Stimulated activated CD8-positive, alpha-beta memory T cell treated with anti-CD3 and anti-CD28 coated beads, Interleukin-4, amount 100 ng/mL, for 48 hours (primary cell): ENCODE measurements around the gene UBR4.

Experiments
- DNase-seq: peaks from one replicate; pipeline ENCODE4 v3.0.0-alpha.2; 2020

UBR4 gene

DNA sequence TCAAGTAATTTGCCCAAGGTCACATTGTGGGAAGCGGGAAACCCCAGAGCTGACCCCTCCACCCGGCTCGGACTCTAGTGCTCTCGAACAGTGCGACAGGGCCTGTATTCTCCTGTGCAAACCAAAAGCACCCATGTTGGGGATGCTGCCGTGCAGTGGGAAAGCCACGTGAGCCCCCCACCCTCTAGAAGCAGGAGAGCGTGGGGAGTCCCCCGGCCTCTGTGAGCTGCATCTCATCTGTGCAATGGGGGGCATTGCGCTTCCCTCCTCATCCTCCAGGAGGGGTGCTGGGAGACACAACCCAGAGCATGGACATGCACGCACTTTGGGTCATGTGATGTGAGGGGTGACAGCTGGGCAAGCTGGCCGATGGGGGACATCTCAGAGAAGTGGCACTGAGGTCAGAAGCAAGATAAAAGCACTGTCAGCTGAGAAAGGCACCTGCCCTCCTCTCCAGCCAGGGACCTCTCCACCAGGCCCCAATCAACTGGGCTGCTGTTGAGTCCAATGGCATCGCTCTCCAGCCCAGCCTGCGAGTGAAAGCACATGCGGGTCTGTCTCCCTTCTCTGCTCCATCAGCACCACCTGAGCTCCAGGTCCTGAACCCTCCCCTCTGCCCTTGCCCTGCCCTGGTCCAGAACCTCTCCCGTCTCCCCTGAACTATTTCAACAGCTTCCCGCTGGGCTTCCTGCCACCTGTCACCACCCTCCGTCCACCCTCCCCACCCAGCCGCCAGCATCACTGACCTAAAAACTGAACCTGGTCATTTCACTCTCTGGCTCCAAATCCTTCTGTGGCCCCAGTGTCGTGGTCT, 177.2 kb downstream of the UBR4 start:
- no peak for DNase-seq

GRCh38 chr1:19032413-19032695, 177.7 kb downstream of the UBR4 start:
- DNase-seq: no peak

DNA sequence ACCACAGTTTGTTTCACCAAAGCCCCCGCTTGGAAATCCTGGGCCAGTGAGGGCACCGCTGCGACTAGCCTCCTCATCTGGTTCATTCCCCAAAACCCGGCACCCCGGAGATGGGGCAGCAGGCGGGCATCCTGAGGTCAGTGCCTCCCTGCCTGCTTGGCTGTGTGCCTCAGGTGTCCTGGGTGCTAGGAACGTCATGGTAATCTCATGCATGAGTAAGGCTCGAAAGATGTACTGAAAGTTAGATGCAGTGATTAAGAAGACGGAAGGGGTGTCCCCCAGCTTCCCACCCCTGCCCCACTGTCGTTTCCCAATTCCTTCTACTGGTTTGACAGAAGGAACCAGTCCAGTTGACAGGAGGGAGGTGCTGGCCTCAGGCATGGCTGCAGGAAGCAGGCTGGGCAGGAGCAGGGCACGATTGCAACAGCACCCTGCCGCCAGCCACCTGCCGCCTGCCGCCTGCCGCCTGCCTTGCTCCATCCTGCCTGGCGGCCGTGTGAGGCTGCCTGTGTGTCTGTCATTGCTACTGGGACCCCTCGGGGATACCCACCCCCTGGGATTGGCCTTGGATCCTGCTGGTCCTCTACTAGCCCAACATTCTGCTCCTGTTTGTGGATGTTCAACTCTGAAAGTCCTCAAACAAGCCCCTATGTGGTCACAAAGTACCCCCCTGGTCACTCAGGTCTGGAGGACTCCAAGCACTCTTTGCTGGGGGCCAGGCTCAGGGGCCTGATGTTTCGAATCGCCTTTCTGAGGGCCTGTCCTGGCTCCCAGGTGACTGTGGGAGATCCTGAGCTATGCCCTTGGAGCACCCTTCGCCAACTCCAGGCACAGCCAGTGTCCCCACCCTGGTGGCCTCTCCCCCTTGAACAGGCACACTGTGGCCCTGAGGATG, 180.6 kb downstream of the UBR4 start:
- no peak for DNase-seq

DNA sequence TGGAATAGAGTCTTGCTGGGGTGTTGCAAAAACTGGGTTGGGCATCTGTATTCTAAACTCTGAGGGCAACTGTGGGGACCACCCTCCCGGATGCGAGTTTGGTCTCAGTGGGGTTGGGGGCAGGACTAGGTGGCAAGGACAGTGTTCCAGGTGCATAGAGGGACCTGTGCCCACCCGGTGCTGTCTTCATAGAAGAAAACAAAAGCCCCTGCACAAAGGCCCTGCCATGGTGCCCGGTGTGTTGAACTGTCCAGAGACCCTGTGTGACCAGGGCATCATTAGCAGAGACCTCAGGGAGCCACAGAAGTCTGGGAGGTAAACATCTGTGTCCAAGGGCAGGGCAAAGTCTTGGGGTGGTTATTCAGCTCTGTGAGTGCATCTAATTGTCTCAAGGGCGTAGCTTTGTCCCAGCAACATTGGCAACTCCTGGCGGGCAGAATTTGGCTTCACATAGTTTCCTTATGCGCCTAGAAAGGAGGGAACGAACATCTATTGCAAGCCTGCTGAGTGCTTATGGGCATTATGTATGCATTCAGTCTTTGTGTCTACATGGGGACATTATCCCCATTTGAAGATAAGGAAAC, 181.4 kb downstream of the UBR4 start:
- DNase-seq: no peak

DNA sequence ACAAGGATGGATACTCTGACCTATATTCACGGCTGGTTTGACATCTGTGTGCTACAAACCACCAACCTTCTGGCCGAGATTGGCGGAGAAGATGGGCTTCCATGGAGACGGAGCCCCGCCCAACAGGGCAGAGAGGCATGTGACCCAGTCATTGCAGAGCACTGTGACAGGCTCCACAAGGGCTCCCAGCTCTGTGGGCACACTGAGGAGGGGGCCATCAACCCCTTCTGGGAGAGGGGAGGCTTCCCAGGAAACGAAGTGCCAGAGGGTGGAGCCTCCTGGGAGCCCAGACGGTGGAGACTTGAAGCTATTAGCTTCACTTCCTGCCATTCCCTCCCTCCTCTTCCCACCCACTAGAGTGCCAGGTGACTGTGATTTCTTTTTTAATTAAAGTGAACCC, 182.0 kb downstream of the UBR4 start:
- no peak for DNase-seq
